CD14-positive monocyte (primary cell): ENCODE measurements around the gene UST. TPM values are rescaled to one million over a fixed set of nuclear protein-coding genes. Genes with fewer than 3 reads are reported as not detected.
A peak's percentile ranks its signal among the peaks of the same experiment; 100 is the strongest.

Experiments used
- DNase-seq, 3 donors: peaks; one replicate each; pipeline ENCODE4 v3.0.0-alpha.2; 2011 to 2022
- H2AFZ ChIP-seq: 2 replicates; pipeline ENCODE4 v1.6.0; 2012; ENCODE audit warnings: mild to moderate bottlenecking, low read depth, low read length, inconsistent platforms; ENCODE audit not compliant: insufficient read depth, poor library complexity, severe bottlenecking
- H3K27ac ChIP-seq, 2 donors: 1 replicate in 1 of 2; 2 replicates in 1 of 2; pipeline ENCODE4 v1.5.1; 2012 to 2013; ENCODE audit warnings: low read length in 2 of 2, control low read depth in 1 of 2, inconsistent platforms in 1 of 2, low read depth in 1 of 2, mild to moderate bottlenecking in 1 of 2
- H3K27me3 ChIP-seq, 2 donors: one replicate each; pipeline versions ENCODE4 v1.6.0 to v1.6.1; 2011 to 2013; ENCODE audit warnings: low read length in 2 of 2; ENCODE audit not compliant: control insufficient read depth in 2 of 2, insufficient read depth in 2 of 2
- H3K36me3 ChIP-seq, 2 donors: replicated peaks in 1 of 2; 1 replicate in 1 of 2; 2 replicates in 1 of 2; pipeline versions ENCODE4 v1.5.1 to v1.6.1; 2012 to 2013; ENCODE audit warnings: low read length in 2 of 2, control low read depth in 1 of 2, inconsistent platforms in 1 of 2, mild to moderate bottlenecking in 1 of 2; ENCODE audit not compliant: insufficient read depth in 2 of 2, control insufficient read depth in 1 of 2
- H3K4me1 ChIP-seq, 2 donors: 1 replicate in 1 of 2; 2 replicates in 1 of 2; pipeline versions ENCODE4 v1.5.1 to v1.6.1; 2012 to 2013; ENCODE audit warnings: low read length in 2 of 2, control low read depth in 1 of 2, inconsistent platforms in 1 of 2, mild to moderate bottlenecking in 1 of 2, moderate library complexity in 1 of 2; ENCODE audit not compliant: insufficient read depth in 2 of 2, control insufficient read depth in 1 of 2
- H3K4me2 ChIP-seq: replicated peaks from 2 replicates; pipeline ENCODE3; 2012; ENCODE audit warnings: low read length, moderate library complexity, mild to moderate bottlenecking; ENCODE audit not compliant: poor library complexity, severe bottlenecking; ENCODE audit errors: extremely low read depth
- H3K4me3 ChIP-seq, 3 experiments: fragments of 200-600 bp in 1 of 3; sonication (generic) in 1 of 3; replicated peaks in 1 of 3; 1 replicate in 2 of 3; 2 replicates in 1 of 3; pipeline ENCODE4 v1.5.1; 2011 to 2013; ENCODE audit warnings: low read length in 3 of 3, mild to moderate bottlenecking in 3 of 3, control low read depth in 2 of 3, low read depth in 2 of 3, inconsistent platforms in 1 of 3, moderate library complexity in 1 of 3
- H3K79me2 ChIP-seq: 2 replicates; pipeline ENCODE4 v1.6.0; 2012; ENCODE audit warnings: mild to moderate bottlenecking, control low read depth, inconsistent platforms, low read length, moderate library complexity; ENCODE audit not compliant: insufficient read depth
- H3K9ac ChIP-seq: 2 replicates; pipeline ENCODE4 v1.6.0; 2017; ENCODE audit warnings: low read length, mild to moderate bottlenecking; ENCODE audit not compliant: insufficient read depth, poor library complexity, severe bottlenecking
- H3K9me3 ChIP-seq, 2 donors: replicated peaks in 1 of 2; 1 replicate in 1 of 2; 2 replicates in 1 of 2; pipeline versions ENCODE4 v1.5.1 to v1.6.1; 2012 to 2013; ENCODE audit warnings: low read length in 2 of 2, control low read depth in 1 of 2; ENCODE audit not compliant: control insufficient read depth in 1 of 2, insufficient read depth in 1 of 2
- H4K20me1 ChIP-seq: 2 replicates; pipeline ENCODE4 v1.6.0; 2012; ENCODE audit warnings: mild to moderate bottlenecking, low read length, control low read depth, moderate library complexity; ENCODE audit not compliant: insufficient read depth
- H3K27ac Mint-ChIP-seq, 7 donors: one replicate each; pipeline ENCODE4 v1.8.0; 2020; ENCODE audit warnings: mild to moderate bottlenecking in 7 of 7, mixed read lengths in 7 of 7, moderate library complexity in 6 of 7, inconsistent platforms in 2 of 7
- H3K27me3 Mint-ChIP-seq, 3 donors: one replicate each; pipeline ENCODE4 v1.8.0; 2021 to 2022; ENCODE audit warnings: low read depth in 3 of 3, mild to moderate bottlenecking in 3 of 3, mixed read lengths in 3 of 3, moderate library complexity in 3 of 3, inconsistent platforms in 1 of 3
- H3K36me3 Mint-ChIP-seq, 2 donors: one replicate each; pipeline ENCODE4 v1.8.0; 2020; ENCODE audit warnings: mixed read lengths in 2 of 2, inconsistent platforms in 1 of 2, mild to moderate bottlenecking in 1 of 2
- H3K4me1 Mint-ChIP-seq: one replicate; pipeline ENCODE4 v1.8.0; 2020; ENCODE audit warnings: mild to moderate bottlenecking, mixed read lengths
- H3K4me3 Mint-ChIP-seq, 2 donors: one replicate each; pipeline ENCODE4 v1.8.0; 2020; ENCODE audit warnings: mild to moderate bottlenecking in 2 of 2, mixed read lengths in 2 of 2, moderate library complexity in 1 of 2
- H3K9me3 Mint-ChIP-seq, 7 donors: one replicate each; pipeline ENCODE4 v1.8.0; 2020 to 2022; ENCODE audit warnings: mixed read lengths in 7 of 7, mild to moderate bottlenecking in 6 of 7, moderate library complexity in 6 of 7, inconsistent platforms in 2 of 7
- WGBS: methylation state at CpG from one replicate; pipeline ENCODE4 v1.1.5; 2013; ENCODE audit warnings: missing lambda C conversion rate; ENCODE audit not compliant: insufficient coverage; 5-methylcytosine and 5-hydroxymethylcytosine counted together
- intact Hi-C, 2 donors: fragments of 100-400 bp; cut with micrococcal nuclease; formaldehyde crosslinking; loops; one replicate each; pipeline versions ENCODE4 v1.15.0 to v1.15.1; 2023
- polyA plus RNA-seq, 3 donors: library from polyadenylated mRNA; depleted of rRNA in 1 of 3; unstranded in 2 of 3; stranded (reverse) in 1 of 3; fragments of 300-500 nt in 2 of 3; fragments of >200 nt in 1 of 3; fragmentation: Illumina TruSeq in 2 of 3; gene quantifications; 1 replicate in 2 of 3; 2 replicates in 1 of 3; pipeline ENCODE4 v1.2.3, GENCODE V29; 2012 to 2021
- TF ChIP-seq, protein P1 (sequence below): fragments of 200-600 bp; IDR thresholded peaks from one replicate; pipeline ENCODE4 v1.8.0; 2022; ENCODE audit warnings: antibody characterized with exemption, mild to moderate bottlenecking

The UST gene
- polyA plus RNA-seq, 3 donors = 0.33 to 0.53 (median 0.48) TPM

DNA sequence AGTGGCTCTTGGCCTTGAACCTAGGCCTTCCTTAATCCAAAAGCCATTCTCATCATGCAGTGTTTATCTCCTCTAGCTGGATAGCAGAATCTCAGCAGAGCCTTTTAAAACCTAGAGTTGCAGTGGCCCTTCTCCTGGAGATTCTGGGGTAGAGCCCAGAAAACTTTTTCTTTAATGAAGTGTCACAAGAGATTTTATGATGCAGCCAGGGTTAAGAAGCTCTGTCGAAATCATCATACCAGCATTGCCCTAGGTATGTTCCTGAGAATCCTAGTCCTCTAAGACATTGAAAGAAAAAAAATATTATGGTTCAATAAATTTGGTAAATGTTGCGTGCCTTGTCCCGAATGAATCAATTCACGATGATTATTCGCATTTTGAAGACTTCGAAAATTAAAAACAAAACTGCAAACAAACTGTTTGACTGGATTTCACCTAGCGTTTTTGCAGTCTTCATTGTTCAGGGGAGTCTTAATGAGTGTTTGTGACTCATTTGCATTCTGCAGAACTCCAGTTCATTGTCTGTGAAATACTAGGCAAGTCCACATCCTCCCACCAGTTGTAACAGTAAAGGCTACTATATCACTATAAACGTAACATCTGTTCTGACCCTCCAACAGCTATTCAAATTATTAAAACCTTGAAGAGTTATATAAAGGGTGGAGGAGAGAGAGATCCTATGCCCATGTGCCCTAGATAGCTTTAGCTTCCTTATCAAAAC lies 198.6 kb downstream of the UST start:
- H3K4me2 ChIP-seq = no peak overlapping the region
- WGBS = 72% methylated on average over 3 of the region's 8 CpGs
- H3K27ac Mint-ChIP-seq = no peak overlapping the region
- no peaks in the 10 kb centered on the region for H3K27me3 ChIP-seq
- H2AFZ ChIP-seq = no peak overlapping the region
- H3K36me3 ChIP-seq = no peaks in the 10 kb centered on the region
- no peaks in the 10 kb centered on the region for H3K4me1 ChIP-seq
- TF ChIP-seq, protein P1, sequence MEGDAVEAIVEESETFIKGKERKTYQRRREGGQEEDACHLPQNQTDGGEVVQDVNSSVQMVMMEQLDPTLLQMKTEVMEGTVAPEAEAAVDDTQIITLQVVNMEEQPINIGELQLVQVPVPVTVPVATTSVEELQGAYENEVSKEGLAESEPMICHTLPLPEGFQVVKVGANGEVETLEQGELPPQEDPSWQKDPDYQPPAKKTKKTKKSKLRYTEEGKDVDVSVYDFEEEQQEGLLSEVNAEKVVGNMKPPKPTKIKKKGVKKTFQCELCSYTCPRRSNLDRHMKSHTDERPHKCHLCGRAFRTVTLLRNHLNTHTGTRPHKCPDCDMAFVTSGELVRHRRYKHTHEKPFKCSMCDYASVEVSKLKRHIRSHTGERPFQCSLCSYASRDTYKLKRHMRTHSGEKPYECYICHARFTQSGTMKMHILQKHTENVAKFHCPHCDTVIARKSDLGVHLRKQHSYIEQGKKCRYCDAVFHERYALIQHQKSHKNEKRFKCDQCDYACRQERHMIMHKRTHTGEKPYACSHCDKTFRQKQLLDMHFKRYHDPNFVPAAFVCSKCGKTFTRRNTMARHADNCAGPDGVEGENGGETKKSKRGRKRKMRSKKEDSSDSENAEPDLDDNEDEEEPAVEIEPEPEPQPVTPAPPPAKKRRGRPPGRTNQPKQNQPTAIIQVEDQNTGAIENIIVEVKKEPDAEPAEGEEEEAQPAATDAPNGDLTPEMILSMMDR = no peak
- intact Hi-C loops = loop anchor here (5.0 kb wide), 2 partner anchors 198 to 368 kb away; partner anchors contain the start of gene UST (in 1 of the 2)
- H3K79me2 ChIP-seq = no peaks in the 10 kb centered on the region
- H3K36me3 Mint-ChIP-seq = no peaks in the 10 kb centered on the region
- H3K9ac ChIP-seq = no peak overlapping the region
- no peak for DNase-seq
- H3K27ac ChIP-seq = no peak overlapping the region
- no peaks in the 10 kb centered on the region for H4K20me1 ChIP-seq
- no peaks in the 10 kb centered on the region for H3K9me3 ChIP-seq
- H3K4me3 Mint-ChIP-seq = no peak overlapping the region
- H3K4me3 ChIP-seq = no peak overlapping the region
- H3K9me3 Mint-ChIP-seq = no peaks in the 10 kb centered on the region
- H3K4me1 Mint-ChIP-seq = no peaks in the 10 kb centered on the region
- peaks cover 0 to 5% (median 3%) of the 10 kb centered on the region in 3 donors for H3K27me3 Mint-ChIP-seq

DNA sequence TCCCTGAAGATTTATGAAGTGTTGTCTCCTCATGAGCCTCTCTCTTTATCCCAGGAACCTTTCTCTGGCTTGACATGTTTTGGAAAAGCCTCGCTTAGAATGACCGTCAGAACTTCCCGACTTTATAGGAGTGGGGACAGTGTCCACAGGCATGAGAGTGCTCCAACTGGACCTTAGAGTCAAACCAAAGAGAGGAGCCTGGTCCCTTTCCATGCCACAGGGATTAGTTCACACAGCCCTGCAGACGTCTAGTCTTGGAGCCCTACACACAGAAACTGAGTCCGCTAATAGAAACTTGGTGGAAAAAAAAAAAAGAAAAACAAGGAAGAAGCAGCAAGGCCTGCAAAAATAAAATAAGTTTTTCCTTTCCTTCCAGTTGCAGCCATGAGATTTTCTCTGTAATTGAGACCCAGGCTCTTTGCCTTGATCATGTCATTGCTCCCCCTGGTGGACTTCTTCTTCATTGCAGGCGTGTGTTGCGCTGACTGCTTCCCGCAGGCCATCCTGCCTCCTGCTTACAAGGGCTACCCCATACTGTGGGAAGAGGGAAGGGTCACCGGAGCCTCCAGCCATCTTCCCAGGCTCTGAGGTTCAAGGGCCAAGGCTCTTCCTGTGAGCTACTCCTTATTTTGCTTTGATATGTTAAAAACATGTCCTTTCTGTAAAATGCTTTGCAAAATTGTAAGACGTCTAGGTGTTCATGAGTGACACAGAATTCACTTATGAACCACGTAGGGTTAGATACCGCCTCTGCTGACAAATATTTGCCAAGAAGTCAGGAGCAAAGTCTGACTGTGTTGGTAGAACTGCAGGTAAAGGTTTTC lies 201.0 kb downstream of the UST start:
- peaks cover 0 to 7% (median 6%) of the 10 kb centered on the region in 3 donors for H3K27me3 Mint-ChIP-seq
- H3K4me2 ChIP-seq = no peak overlapping the region
- TF ChIP-seq, protein P1 = peak; percentile 88
- no peaks in the 10 kb centered on the region for H3K79me2 ChIP-seq
- no peak overlapping the region for H2AFZ ChIP-seq
- H3K4me1 ChIP-seq = no peaks in the 10 kb centered on the region
- no peaks in the 10 kb centered on the region for H3K9me3 Mint-ChIP-seq
- H4K20me1 ChIP-seq = no peaks in the 10 kb centered on the region
- H3K9me3 ChIP-seq = no peaks in the 10 kb centered on the region
- no peak overlapping the region for H3K27ac Mint-ChIP-seq
- no peak overlapping the region for H3K4me3 ChIP-seq
- H3K4me1 Mint-ChIP-seq = no peaks in the 10 kb centered on the region
- no peaks in the 10 kb centered on the region for H3K36me3 ChIP-seq
- H3K36me3 Mint-ChIP-seq = no peaks in the 10 kb centered on the region
- WGBS = 62% methylated on average over 6 of the region's 12 CpGs
- intact Hi-C loops = loop anchor here (1.0 to 5.0 kb wide), 3 partner anchors 201 to 371 kb away; partner anchors contain the start of gene UST (in 1 of the 2)
- DNase-seq = peak; percentile 52 to 64 (median 64)
- H3K9ac ChIP-seq = no peak overlapping the region
- no peak overlapping the region for H3K27ac ChIP-seq
- H3K27me3 ChIP-seq = no peaks in the 10 kb centered on the region
- no peak overlapping the region for H3K4me3 Mint-ChIP-seq
